GM12878 (cell line): ENCODE data around the gene STK10. TPM values are rescaled to one million over a fixed set of nuclear protein-coding genes. Genes with fewer than 3 reads are reported as not detected.

Source experiments
- ATAC-seq: fragments of 200-7000 bp; cut with Tn5 transposase; 3 replicates; pipeline ENCODE4 v1.9.1; 2020; ENCODE audit warnings: mild to moderate bottlenecking, moderate library complexity
- BruUV-seq: library from RNA; stranded (reverse); fragments of 400-500 nt; replicated peaks from 2 replicates; lab custom pipeline; 2021; lab: Mats Ljungman, UMichigan
- CTCF ChIA-PET: fragments of 300-600 bp; sonication (Branson Sonifier 250); formaldehyde crosslinking; extraction: SDS; loops from one replicate; lab custom pipeline; 2021; ENCODE audit warnings: inconsistent platforms; lab: Yijun Ruan, JAX
- POLR2A ChIA-PET: fragments of 350-600 bp; formaldehyde crosslinking; extraction: SDS; loops from one replicate; lab custom pipeline; 2021; ENCODE audit warnings: inconsistent platforms; lab: Charles Lee
- RAD21 ChIA-PET: fragments of 300-600 bp; sonication (Branson Sonifier 250); formaldehyde crosslinking; loops from one replicate; lab custom pipeline; 2023; ENCODE audit warnings: antibody characterized with exemption; ENCODE audit not compliant: unreplicated experiment; lab: Charles Lee
- SMC1A ChIA-PET: fragments of 300-600 bp; sonication (Branson Sonifier 250); formaldehyde crosslinking; loops from one replicate; lab custom pipeline; 2023; ENCODE audit not compliant: unreplicated experiment, uncharacterized antibody; lab: Charles Lee
- DNase-seq: peaks from one replicate; pipeline ENCODE4 v3.0.0-alpha.2; 2011; ENCODE audit warnings: low read depth, low spot score
- FAIRE-seq: peaks from 3 replicates; lab custom pipeline; 2011; peaks lifted over from hg19 to GRCh38; lab: Jason Lieb, UNC
- H2AFZ ChIP-seq: 2 replicates; pipeline ENCODE4 v1.6.0; 2011; ENCODE audit warnings: low read depth, low read length, control low read depth; ENCODE audit not compliant: control insufficient read depth
- H3K27ac ChIP-seq: 2 replicates; pipeline ENCODE4 v1.5.1; 2011; ENCODE audit warnings: control low read depth; ENCODE audit not compliant: control insufficient read depth, insufficient read depth
- H3K27me3 ChIP-seq, 2 experiments: replicated peaks in 1 of 2; 2 replicates each; pipeline versions ENCODE4 v1.6.0 to v1.6.1; 2011; ENCODE audit warnings: low read length in 1 of 2; ENCODE audit not compliant: control insufficient read depth in 2 of 2, insufficient read depth in 2 of 2
- H3K36me3 ChIP-seq, 2 experiments: 2 replicates each; pipeline ENCODE4 v1.5.1; 2011; ENCODE audit warnings: low read length in 1 of 2; ENCODE audit not compliant: control insufficient read depth in 2 of 2, insufficient read depth in 2 of 2
- H3K4me1 ChIP-seq: 2 replicates; pipeline ENCODE4 v1.6.1; 2011; ENCODE audit warnings: mild to moderate bottlenecking, low read length, moderate library complexity, mixed read lengths; ENCODE audit not compliant: control insufficient read depth, insufficient read depth
- H3K4me2 ChIP-seq: 2 replicates; pipeline ENCODE4 v1.6.0; 2011; ENCODE audit warnings: control low read depth; ENCODE audit not compliant: control insufficient read depth, insufficient read depth
- H3K4me3 ChIP-seq: fragments of 200-600 bp; sonication (generic); 2 replicates; pipeline ENCODE4 v1.5.1; 2016
- H3K79me2 ChIP-seq: 2 replicates; pipeline ENCODE4 v1.6.0; 2011; ENCODE audit warnings: low read length; ENCODE audit not compliant: control insufficient read depth, insufficient read depth
- H3K9ac ChIP-seq: 2 replicates; pipeline ENCODE4 v1.8.0; 2011; ENCODE audit warnings: low read length, control low read depth, mixed read lengths; ENCODE audit not compliant: control insufficient read depth, insufficient read depth
- H3K9me3 ChIP-seq: replicated peaks from 3 replicates; pipeline ENCODE4 v1.5.1; 2011; ENCODE audit warnings: mild to moderate bottlenecking, low read length; ENCODE audit not compliant: control insufficient read depth, insufficient read depth
- H4K20me1 ChIP-seq: 2 replicates; pipeline ENCODE4 v1.6.0; 2011; ENCODE audit not compliant: control insufficient read depth, insufficient read depth
- CBX5 ChIP-seq: sonication (generic); IDR thresholded peaks from 2 replicates; pipeline ENCODE4 v1.6.1; 2016; ENCODE audit warnings: low read depth, moderate library complexity, mild to moderate bottlenecking, inconsistent platforms
- CREB1 ChIP-seq: IDR thresholded peaks from 2 replicates; pipeline ENCODE4 v1.6.1; 2012; ENCODE audit warnings: low read depth, mild to moderate bottlenecking, inconsistent platforms
- EED ChIP-seq: sonication (generic); IDR thresholded peaks from 2 replicates; pipeline ENCODE4 v1.6.1; 2016; ENCODE audit warnings: antibody characterized with exemption, low read depth
- FOXM1 ChIP-seq: IDR thresholded peaks from 2 replicates; pipeline ENCODE4 v1.6.1; 2012; ENCODE audit warnings: low read depth, mild to moderate bottlenecking, inconsistent platforms, low read length, moderate library complexity
- HDAC6 ChIP-seq: fragments of 200-600 bp; sonication (generic); IDR thresholded peaks from one replicate; pipeline ENCODE4 v1.8.0; 2017; ENCODE audit warnings: antibody characterized with exemption; ENCODE audit not compliant: unreplicated experiment
- HDGF ChIP-seq: fragments of 450-650 bp; IDR thresholded peaks from 2 replicates; pipeline ENCODE4 v1.6.1; 2016; ENCODE audit warnings: antibody characterized with exemption
- MEF2A ChIP-seq: IDR thresholded peaks from 2 replicates; pipeline ENCODE4 v1.6.1; 2011; ENCODE audit warnings: low read depth, mild to moderate bottlenecking, low read length, moderate library complexity; ENCODE audit not compliant: insufficient read depth
- NFIC ChIP-seq: IDR thresholded peaks from 2 replicates; pipeline ENCODE4 v1.6.1; 2012; ENCODE audit warnings: low read depth, mild to moderate bottlenecking, inconsistent platforms, low read length, moderate library complexity
- RBBP5 ChIP-seq: fragments of 200-600 bp; sonication (generic); conservative IDR thresholded peaks from 2 replicates; pipeline ENCODE4 v1.6.1; 2016
- SREBF1 ChIP-seq: IDR thresholded peaks from 2 replicates; pipeline ENCODE4 v1.6.1; 2012; ENCODE audit warnings: mild to moderate bottlenecking, low read length
- TCF12 ChIP-seq: IDR thresholded peaks from 2 replicates; pipeline ENCODE4 v1.6.1; 2011; ENCODE audit warnings: low read depth, mild to moderate bottlenecking, low read length
- YY1 ChIP-seq: IDR thresholded peaks from 2 replicates; pipeline ENCODE4 v1.6.1; 2011; ENCODE audit warnings: low read depth, mild to moderate bottlenecking, low read length
- ZNF622 ChIP-seq: fragments of 450-650 bp; IDR thresholded peaks from 2 replicates; pipeline ENCODE4 v1.6.1; 2017; ENCODE audit warnings: mild to moderate bottlenecking, inconsistent platforms
- WGBS: methylation state at CpG from one replicate; pipeline ENCODE4 v1.1.6; 2016; ENCODE audit warnings: low lambda C conversion rate; ENCODE audit not compliant: insufficient replicate concordance, insufficient coverage; ENCODE audit errors: missing lambda C conversion rate; 5-methylcytosine and 5-hydroxymethylcytosine counted together
- in situ Hi-C: fragments of 300-500 bp; cut with MboI; formaldehyde crosslinking; loops from 9 replicates; pipeline ENCODE4 v1.14.3; 2018; ENCODE audit warnings: mixed read lengths
- intact Hi-C: fragments of 100-400 bp; cut with micrococcal nuclease; formaldehyde crosslinking; loops from one replicate; pipeline ENCODE4 v1.14.2; 2022; ENCODE audit not compliant: unreplicated experiment
- polyA plus RNA-seq, 11 experiments: library from polyadenylated mRNA; depleted of rRNA in 4 of 11; unstranded in 6 of 11; stranded (reverse) in 5 of 11; fragments of >200 nt; fragmentation: Nextera tagmentation in 4 of 11; fragmentation: Illumina TruSeq in 1 of 11; extraction: Ambion mirVana in 4 of 11; extraction: Trizol in 1 of 11; gene quantifications; 1 replicate in 1 of 11; 2 replicates in 10 of 11; pipeline versions ENCODE4 v1.2.1 to v1.2.3, GENCODE V29; 2011 to 2016; ENCODE audit warnings: inconsistent platforms in 2 of 11, missing spikeins in 2 of 11, low read depth in 1 of 11
- total RNA-seq, 4 experiments: library from RNA; depleted of rRNA in 3 of 4; stranded (reverse); fragments of >200 nt in 3 of 4; fragmentation: Illumina TruSeq in 1 of 4; extraction: Trizol in 1 of 4; gene quantifications; 2 replicates each; pipeline versions ENCODE4 v1.2.1 to v1.2.3, GENCODE V29; 2013 to 2021
- TF ChIP-seq, protein P1 (sequence below): IDR thresholded peaks from 2 replicates; pipeline ENCODE4 v1.6.1; 2012; ENCODE audit warnings: low read depth, low read length, improper control_type of control experiment

STK10 gene
- total and polyA plus RNA-seq, 10 of the 15 experiments (the other 5 are each of a cell fraction or from before 2014, with no cell fraction given): 14.2 to 96.4 (median 50.6) TPM

DNA sequence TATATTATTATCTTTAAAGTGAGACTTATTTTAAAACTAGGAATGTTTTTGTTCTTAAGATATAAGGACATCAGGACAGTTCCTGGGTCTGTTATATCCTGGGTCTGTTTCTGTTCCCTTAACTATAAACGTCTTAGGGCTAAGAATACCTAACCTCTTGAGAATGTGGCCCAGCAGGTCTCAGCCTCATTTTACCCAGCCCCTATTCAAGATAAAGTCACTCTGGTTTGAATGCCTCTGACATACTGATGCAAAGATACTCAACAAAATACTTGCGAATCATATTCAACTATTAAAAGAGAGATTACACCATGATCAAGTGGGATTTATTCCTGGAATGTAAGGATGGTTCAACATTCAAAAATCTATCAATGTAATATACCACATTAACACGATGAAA, 51.0 kb downstream of the STK10 start:
- Histone ChIP-seq H3K79me2 (peaks cover 60% of the 10 kb centered on the region), H3K27me3 (no peaks in the 10 kb centered on the region), H3K27ac (no peak overlapping the region), H3K9ac (no peak overlapping the region), H3K9me3 (peaks cover 3% of the 10 kb centered on the region; the same call in 2 of the 3 replicates), H3K4me2 (no peak overlapping the region), H2AFZ (no peak overlapping the region), H3K4me1 (peaks cover 5% of the 10 kb centered on the region), H3K4me3 (no peak overlapping the region), H4K20me1 (no peaks in the 10 kb centered on the region), H3K36me3 (peaks cover 5 to 17% of the 10 kb centered on the region in 2 experiments)
- no TSS peak for BruUV-seq
- POLR2A ChIA-PET: interaction anchor here (0.6 kb wide), 1 partner anchor 90 kb away, joined by 5 read pairs; no protein-coding TSS in a partner anchor
- ATAC-seq (no peak), FAIRE-seq (no peak), DNase-seq (no peak)
- RAD21 ChIA-PET: no interaction called here
- TF ChIP-seq FOXM1: no peak
- TF ChIP-seq ZNF622: no peak
- no peak for TF ChIP-seq TCF12
- no peak for TF ChIP-seq CREB1
- no peak for TF ChIP-seq MEF2A
- no peak for TF ChIP-seq CBX5
- TF ChIP-seq RBBP5: no peak
- TF ChIP-seq, protein P1, sequence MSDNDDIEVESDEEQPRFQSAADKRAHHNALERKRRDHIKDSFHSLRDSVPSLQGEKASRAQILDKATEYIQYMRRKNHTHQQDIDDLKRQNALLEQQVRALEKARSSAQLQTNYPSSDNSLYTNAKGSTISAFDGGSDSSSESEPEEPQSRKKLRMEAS: no peak
- TF ChIP-seq SREBF1: no peak
- no peak for TF ChIP-seq EED
- no peak for TF ChIP-seq HDAC6
- TF ChIP-seq HDGF: no peak
- TF ChIP-seq NFIC: no peak
- TF ChIP-seq YY1: no peak
- WGBS: 63% methylated on average over 3 of the region's 3 CpGs
- in situ Hi-C loops: no loop called here
- intact Hi-C loops: no loop called here
- SMC1A ChIA-PET: no interaction called here
- CTCF ChIA-PET: no interaction called here
